H9 (cell line): ENCODE data around the gene MAMDC4. TPM values are rescaled to one million over a fixed set of nuclear protein-coding genes. Genes with fewer than 3 reads are reported as not detected.
A peak's percentile ranks its signal among the peaks of the same experiment; 100 is the strongest.

Source experiments
- DNase-seq: peaks from one replicate; pipeline ENCODE4 v3.0.0-alpha.2; 2017
- H2AFZ ChIP-seq: one replicate; pipeline ENCODE4 v1.6.1; 2013; ENCODE audit warnings: mild to moderate bottlenecking, low read length, control low read depth, moderate library complexity
- H2AK5ac ChIP-seq: 2 replicates; pipeline ENCODE4 v1.6.1; 2013; ENCODE audit warnings: low read length, control low read depth, mixed read lengths; ENCODE audit not compliant: insufficient read length
- H2BK120ac ChIP-seq: one replicate; pipeline ENCODE4 v1.6.1; 2013; ENCODE audit warnings: low read depth, mild to moderate bottlenecking, low read length, control low read depth, inconsistent platforms; ENCODE audit not compliant: poor library complexity, severe bottlenecking
- H2BK12ac ChIP-seq: 2 replicates; pipeline ENCODE4 v1.6.1; 2013; ENCODE audit warnings: low read length, control low read depth, mixed read lengths, low read depth; ENCODE audit not compliant: insufficient read length
- H2BK15ac ChIP-seq: 2 replicates; pipeline ENCODE4 v1.6.1; 2013; ENCODE audit warnings: low read depth, low read length, control low read depth
- H2BK20ac ChIP-seq: one replicate; pipeline ENCODE4 v1.6.1; 2013; ENCODE audit warnings: low read depth, mild to moderate bottlenecking, low read length, control low read depth, inconsistent platforms; ENCODE audit not compliant: poor library complexity, severe bottlenecking
- H2BK5ac ChIP-seq: 2 replicates; pipeline ENCODE4 v1.6.1; 2013; ENCODE audit warnings: low read length, control low read depth, mixed read lengths; ENCODE audit not compliant: insufficient read length
- H3K14ac ChIP-seq: 2 replicates; pipeline ENCODE4 v1.6.1; 2013; ENCODE audit warnings: low read length, control low read depth; ENCODE audit not compliant: insufficient read depth
- H3K18ac ChIP-seq: 2 replicates; pipeline ENCODE4 v1.6.1; 2013; ENCODE audit warnings: low read depth, mild to moderate bottlenecking, mixed read lengths, low read length, control low read depth; ENCODE audit not compliant: insufficient read length
- H3K23ac ChIP-seq: 2 replicates; pipeline ENCODE4 v1.6.1; 2013; ENCODE audit warnings: low read length, control low read depth, mixed read lengths, low read depth; ENCODE audit not compliant: insufficient read length
- H3K23me2 ChIP-seq: 2 replicates; pipeline ENCODE4 v1.6.1; 2013; ENCODE audit warnings: low read depth, mild to moderate bottlenecking, mixed read lengths, low read length, control low read depth; ENCODE audit not compliant: insufficient read length, poor library complexity, severe bottlenecking
- H3K27ac ChIP-seq: 2 replicates; pipeline ENCODE4 v1.5.1; 2013; ENCODE audit warnings: low read length, control low read depth, mixed read lengths, low read depth; ENCODE audit not compliant: insufficient read length
- H3K27me3 ChIP-seq: 2 replicates; pipeline ENCODE4 v1.6.1; 2013; ENCODE audit warnings: low read length, control low read depth, inconsistent platforms; ENCODE audit not compliant: insufficient read depth
- H3K4ac ChIP-seq: 2 replicates; pipeline ENCODE4 v1.6.1; 2013; ENCODE audit warnings: low read depth, mild to moderate bottlenecking, control low read depth, inconsistent platforms, low read length, moderate library complexity
- H3K4me1 ChIP-seq: 2 replicates; pipeline ENCODE4 v1.6.1; 2013; ENCODE audit warnings: low read length, control low read depth, inconsistent platforms; ENCODE audit not compliant: insufficient read depth
- H3K4me2 ChIP-seq: 2 replicates; pipeline ENCODE4 v1.6.1; 2013; ENCODE audit warnings: low read length, control low read depth, mixed read lengths; ENCODE audit not compliant: insufficient read length, insufficient read depth
- H3K56ac ChIP-seq: 2 replicates; pipeline ENCODE4 v1.6.1; 2013; ENCODE audit warnings: low read depth, mild to moderate bottlenecking, mixed read lengths, low read length, control low read depth; ENCODE audit not compliant: insufficient read length
- H3K79me1 ChIP-seq: 2 replicates; pipeline ENCODE4 v1.6.1; 2013; ENCODE audit warnings: low read depth, mild to moderate bottlenecking, moderate library complexity, low read length, control low read depth, inconsistent platforms; ENCODE audit not compliant: insufficient read depth, poor library complexity, severe bottlenecking
- H3K79me2 ChIP-seq: 2 replicates; pipeline ENCODE4 v1.6.1; 2013; ENCODE audit warnings: low read length, control low read depth, inconsistent platforms; ENCODE audit not compliant: insufficient read depth
- H3K9ac ChIP-seq: 2 replicates; pipeline ENCODE4 v1.6.1; 2013; ENCODE audit warnings: low read length, control low read depth, mixed read lengths; ENCODE audit not compliant: insufficient read length; ENCODE audit errors: extremely low read depth
- H3K9me3 ChIP-seq: one replicate; pipeline ENCODE4 v1.6.1; 2013; ENCODE audit warnings: low read depth, low read length, inconsistent platforms; ENCODE audit not compliant: control insufficient read depth
- H3T11ph ChIP-seq: one replicate; pipeline ENCODE4 v1.6.1; 2013; ENCODE audit warnings: mild to moderate bottlenecking, low read length, control low read depth, inconsistent platforms
- H4K20me1 ChIP-seq: one replicate; pipeline ENCODE4 v1.6.1; 2013; ENCODE audit not compliant: control insufficient read depth, insufficient read length, insufficient read depth
- H4K5ac ChIP-seq: 2 replicates; pipeline ENCODE4 v1.6.1; 2013; ENCODE audit warnings: low read depth, mild to moderate bottlenecking, mixed read lengths, low read length, control low read depth; ENCODE audit not compliant: insufficient read length
- H4K8ac ChIP-seq: replicated peaks from 2 replicates; pipeline ENCODE4 v1.6.1; 2013; ENCODE audit warnings: low read length, control low read depth, mixed read lengths, low read depth; ENCODE audit not compliant: insufficient read length
- H4K91ac ChIP-seq: 2 replicates; pipeline ENCODE4 v1.6.1; 2013; ENCODE audit warnings: low read depth, mild to moderate bottlenecking, moderate library complexity, mixed read lengths, low read length, control low read depth; ENCODE audit not compliant: insufficient read length
- H3K27ac Mint-ChIP-seq, 3 experiments: 2 replicates in 2 of 3; 3 replicates in 1 of 3; pipeline ENCODE4 v1.8.0; 2020 to 2021; ENCODE audit warnings: mixed read lengths in 3 of 3, mild to moderate bottlenecking in 1 of 3, moderate library complexity in 1 of 3
- H3K27me3 Mint-ChIP-seq: 2 replicates; pipeline ENCODE4 v1.8.0; 2021; ENCODE audit warnings: low read depth, mild to moderate bottlenecking, moderate library complexity, mixed read lengths
- H3K36me3 Mint-ChIP-seq, 3 experiments: 2 replicates in 2 of 3; 3 replicates in 1 of 3; pipeline ENCODE4 v1.8.0; 2020 to 2021; ENCODE audit warnings: low read depth in 3 of 3, mixed read lengths in 3 of 3; ENCODE audit not compliant: insufficient read depth in 1 of 3
- H3K4me1 Mint-ChIP-seq, 2 experiments: 2 replicates each; pipeline ENCODE4 v1.8.0; 2020; ENCODE audit warnings: mixed read lengths in 2 of 2
- H3K4me3 Mint-ChIP-seq, 2 experiments: 2 replicates in 1 of 2; 3 replicates in 1 of 2; pipeline ENCODE4 v1.8.0; 2020 to 2021; ENCODE audit warnings: mild to moderate bottlenecking in 2 of 2, mixed read lengths in 2 of 2, moderate library complexity in 1 of 2
- H3K9me3 Mint-ChIP-seq, 2 experiments: 2 replicates in 1 of 2; 3 replicates in 1 of 2; pipeline ENCODE4 v1.8.0; 2020; ENCODE audit warnings: mild to moderate bottlenecking in 2 of 2, mixed read lengths in 2 of 2, moderate library complexity in 1 of 2
- CTCF ChIP-seq: fragments of 200-600 bp; sonication (generic); conservative IDR thresholded peaks from 3 replicates; pipeline ENCODE4 v1.8.0; 2021; ENCODE audit warnings: antibody characterized with exemption, mild to moderate bottlenecking
- WGBS: extraction: QIAGEN DNeasy Blood & Tissue Kit; methylation state at CpG from one replicate; pipeline ENCODE4 v1.1.7; 2013; ENCODE audit warnings: missing lambda C conversion rate, low lambda C conversion rate, mixed read lengths; ENCODE audit not compliant: insufficient read length; ENCODE audit errors: extremely low coverage; 5-methylcytosine and 5-hydroxymethylcytosine counted together
- total RNA-seq: library from RNA; stranded (reverse); gene quantifications from 2 replicates; pipeline ENCODE4 v1.2.1, GENCODE V29; 2021

The MAMDC4 gene
- total RNA-seq, 1 experiment from 2014 or later, result 9.2 TPM

GRCh38 chr9:136847088-136847825 is 4.9 kb upstream of the MAMDC4 start:
- Histone ChIP-seq H3K79me1 (no peaks in the 10 kb centered on the region), H3T11ph (no peak overlapping the region), H3K18ac (no peak overlapping the region), H3K23ac (no peak overlapping the region), H3K27me3 (no peaks in the 10 kb centered on the region), H2BK120ac (no peak overlapping the region), H4K20me1 (no peaks in the 10 kb centered on the region), H3K14ac (no peak overlapping the region), H3K23me2 (peaks cover 8% of the 10 kb centered on the region), H2BK20ac (no peak overlapping the region), H3K56ac (no peak overlapping the region), H3K9ac (no peak overlapping the region), H3K4ac (no peak overlapping the region), H3K4me1 (no peaks in the 10 kb centered on the region), H2BK12ac (no peak overlapping the region), H2AK5ac (no peak overlapping the region), H2BK15ac (no peak overlapping the region), H2BK5ac (no peak overlapping the region), H2AFZ (no peak overlapping the region), H3K9me3 (no peaks in the 10 kb centered on the region), H3K79me2 (no peaks in the 10 kb centered on the region), H3K4me2 (peak overlapping the region; percentile 78), H3K27ac (no peak overlapping the region), H4K8ac (no peak overlapping the region), H4K5ac (no peak overlapping the region), H4K91ac (no peak overlapping the region)
- H3K36me3 Mint-ChIP-seq, result peaks cover 0 to 11% (median 10%) of the 10 kb centered on the region in 3 experiments; a peak in 4 of 7 replicates
- no peak for TF ChIP-seq CTCF
- peak overlapping the region; percentile 91 to 93 for H3K4me3 Mint-ChIP-seq
- H3K9me3 Mint-ChIP-seq, result no peaks in the 10 kb centered on the region
- H3K27ac Mint-ChIP-seq, result peak overlapping the region in 2 of 3 experiments; percentile 51 to 77; a peak in 3 of 7 replicates
- no CpG with 5 or more reads among the region's 75 CpGs for WGBS
- DNase-seq, result peak; percentile 93
- H3K27me3 Mint-ChIP-seq, result peaks cover 4% of the 10 kb centered on the region
- H3K4me1 Mint-ChIP-seq, result peaks cover 2 to 11% of the 10 kb centered on the region in 2 experiments; a peak in 3 of 4 replicates
